Cardiac fibroblast (primary cell): ENCODE measurements around the gene GNAO1.

Experiments
- DNase-seq, 2 donors: peaks; one replicate each; pipeline versions ENCODE4 v3.0.0 to v3.0.0-alpha.2; 2010; ENCODE audit warnings: low read depth in 2 of 2
- H3K4me3 ChIP-seq, 2 donors: replicated peaks in 1 of 2; 1 replicate in 1 of 2; 2 replicates in 1 of 2; pipeline ENCODE4 v1.5.1; 2011; ENCODE audit warnings: low read depth in 2 of 2, low read length in 2 of 2, mild to moderate bottlenecking in 2 of 2, moderate library complexity in 1 of 2
- CTCF ChIP-seq: IDR thresholded peaks from one replicate; pipeline ENCODE4 v1.5.1; 2011; ENCODE audit warnings: low read depth, mild to moderate bottlenecking, low read length, inconsistent platforms

Gene GNAO1

GRCh38 chr16:56191156-56191815, at the start of gene GNAO1:
GNAO1 (plus strand) TSS chr16:56191489; CDS start chr16:56192236, 747 bp downstream.
- peak within 1 kb of the TSS; percentile 43 to 56 for H3K4me3 ChIP-seq
- peak; percentile 50 to 59 for DNase-seq
- TF ChIP-seq CTCF: no peak

DNA sequence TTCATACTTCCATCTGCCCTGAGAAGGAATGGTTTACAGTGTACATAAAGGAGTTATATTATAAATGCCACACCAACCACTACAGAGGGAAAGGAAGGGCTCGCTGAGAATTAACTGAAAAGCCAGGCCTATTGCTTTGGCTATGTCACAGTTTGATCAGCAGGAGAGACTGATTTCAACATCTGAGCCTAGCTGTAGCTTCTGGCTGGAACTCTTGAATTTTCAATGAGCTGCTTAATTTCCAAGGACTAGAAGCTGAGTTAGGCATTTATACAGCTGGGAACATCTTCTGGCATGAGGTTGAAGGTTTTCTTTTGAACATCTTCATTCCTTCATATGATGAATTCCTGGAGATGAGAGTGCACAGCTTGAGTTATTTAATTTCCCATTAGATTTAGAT, 47.6 kb upstream of the GNAO1 start:
- no peak overlapping the region for H3K4me3 ChIP-seq
- DNase-seq: no peak
- no peak for TF ChIP-seq CTCF

- no peak for TF ChIP-seq CTCF
- no peak overlapping the region for H3K4me3 ChIP-seq
- DNase-seq: no peak
These were observed 45.9 kb upstream of the GNAO1 start for GRCh38 chr16:56145369-56145768.

GRCh38 chr16:56151621-56152020, 39.7 kb upstream of the GNAO1 start:
- H3K4me3 ChIP-seq: no peak overlapping the region
- TF ChIP-seq CTCF: no peak
- no peak for DNase-seq

DNA sequence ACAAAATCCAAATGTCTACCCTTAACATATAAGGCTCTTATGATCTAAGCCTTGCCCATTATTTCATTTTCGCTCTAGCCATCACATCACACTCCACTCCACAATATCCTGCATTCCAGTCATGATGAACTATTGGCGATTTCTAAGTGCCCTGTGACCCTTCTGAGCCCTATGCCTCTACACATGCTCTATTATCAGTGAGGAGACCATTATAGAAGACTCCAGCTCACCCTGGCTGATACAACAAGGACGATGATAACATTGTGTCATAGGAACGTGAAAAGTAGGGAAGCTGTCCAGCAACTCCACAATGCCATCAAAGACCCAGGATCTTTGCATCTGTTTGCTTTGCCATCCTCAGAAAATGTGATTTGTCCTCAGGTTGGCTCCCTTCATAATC, 29.6 kb upstream of the GNAO1 start:
- no peak for DNase-seq
- H3K4me3 ChIP-seq: no peak overlapping the region

GRCh38 chr16:56163089-56163488, 28.2 kb upstream of the GNAO1 start:
- no peak for TF ChIP-seq CTCF
- no peak for DNase-seq
- no peak overlapping the region for H3K4me3 ChIP-seq

More for the DNA sequence above, 29.6 kb upstream of the GNAO1 start:
- no peak for TF ChIP-seq CTCF

GRCh38 chr16:56163938-56164337, 27.4 kb upstream of the GNAO1 start:
- no peak for TF ChIP-seq CTCF
- no peak overlapping the region for H3K4me3 ChIP-seq
- no peak for DNase-seq
